ENCODE results near the gene GRAMD4. TPM values are rescaled to one million over a fixed set of nuclear protein-coding genes. Genes with fewer than 3 reads are reported as not detected.

The GRAMD4 gene
- total RNA-seq, 2 experiments from 2014 or later, result 52.9 to 54.8 TPM

DNA sequence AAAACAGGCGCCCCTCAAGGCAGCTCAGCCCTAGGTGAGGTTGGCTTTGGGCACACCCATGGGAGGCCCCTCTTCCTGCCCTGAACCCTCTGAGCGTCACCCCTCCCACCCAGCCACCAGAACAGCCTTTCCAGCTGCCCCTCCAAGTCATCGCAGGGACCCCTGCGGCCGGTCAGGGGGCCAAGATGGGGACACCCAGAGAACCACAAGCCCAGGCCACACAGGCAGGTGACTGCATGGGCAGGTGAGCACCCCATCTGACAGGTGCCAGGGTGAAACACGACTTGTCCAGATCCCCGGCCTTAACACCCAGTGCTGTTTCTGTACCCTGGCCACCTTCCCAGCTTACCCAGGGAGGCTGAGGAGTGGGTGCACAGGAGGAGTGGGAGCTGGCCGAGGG lies 24.6 kb upstream of the GRAMD4 start:
- Mint-ChIP-seq H3K9me3 (no peaks in the 10 kb centered on the region), H3K36me3 (ENCODE audit: low read depth) (no peaks in the 10 kb centered on the region), H3K4me1 (peaks cover 26% of the 10 kb centered on the region), H3K4me3 (no peak overlapping the region), H3K27ac (no peak overlapping the region), H3K27me3 (no peaks in the 10 kb centered on the region)
- no peak for DNase-seq
- ChIA-PET POLR2A (interaction anchor here (1.7 kb wide), 1 partner anchor 18 kb away, joined by 7 read pairs; no protein-coding TSS in a partner anchor), CTCF (no interaction called here)

DNA sequence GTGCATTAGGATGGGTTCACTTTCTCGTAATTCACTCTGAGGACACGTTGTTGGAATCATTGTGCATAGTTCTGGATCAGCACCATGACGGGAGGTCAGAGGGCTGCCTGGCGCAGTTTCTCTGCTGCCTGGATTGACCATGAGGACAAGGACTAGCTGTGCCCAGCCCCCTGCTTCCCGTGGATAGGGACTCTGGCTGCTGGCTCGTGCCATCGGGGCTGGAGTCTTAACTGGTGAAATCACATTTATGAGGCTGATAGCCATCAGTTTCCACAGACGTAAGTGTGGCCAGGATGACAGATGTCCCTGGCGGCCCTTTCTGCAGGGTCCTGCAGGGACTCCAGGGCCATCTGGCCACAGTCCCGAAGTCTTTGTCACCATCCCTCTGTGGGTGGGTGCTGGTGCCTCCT lies 24.1 kb upstream of the GRAMD4 start:
- Mint-ChIP-seq H3K9me3 (no peaks in the 10 kb centered on the region), H3K36me3 (ENCODE audit: low read depth) (no peaks in the 10 kb centered on the region), H3K4me1 (peaks cover 23% of the 10 kb centered on the region), H3K27me3 (no peaks in the 10 kb centered on the region), H3K27ac (no peak overlapping the region), H3K4me3 (no peak overlapping the region)
- no peak for DNase-seq
- POLR2A ChIA-PET, result interaction anchor here (1.7 kb wide), 1 partner anchor 17 kb away, joined by 7 read pairs; no protein-coding TSS in a partner anchor
- CTCF ChIA-PET, result no interaction called here

DNA sequence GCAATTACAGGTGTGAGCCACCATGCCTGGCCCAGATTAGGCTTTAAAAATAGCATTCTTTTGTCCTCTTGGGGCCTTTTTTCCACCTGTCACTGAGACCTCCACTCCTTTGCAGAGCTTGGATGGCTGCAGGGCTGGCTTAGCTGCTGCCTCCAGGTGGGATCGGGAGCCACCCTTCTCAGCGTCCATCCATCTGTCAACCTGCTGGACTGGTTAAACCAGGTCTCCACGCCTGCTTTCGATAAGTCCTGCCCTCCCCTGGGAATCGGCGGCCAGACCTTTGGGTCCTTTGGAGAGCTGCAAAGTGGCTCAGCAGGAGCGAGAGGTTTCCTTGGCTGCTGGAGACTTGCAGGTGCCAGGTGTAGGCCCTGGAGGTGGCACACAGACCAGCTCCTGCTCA lies 23.4 kb upstream of the GRAMD4 start:
- peaks cover 20% of the 10 kb centered on the region for H3K4me1 Mint-ChIP-seq
- no peak overlapping the region for H3K4me3 Mint-ChIP-seq
- DNase-seq, result no peak
- POLR2A ChIA-PET, result no interaction called here
- no peaks in the 10 kb centered on the region for H3K27me3 Mint-ChIP-seq
- no peaks in the 10 kb centered on the region for H3K36me3 Mint-ChIP-seq (ENCODE audit: low read depth)
- CTCF ChIA-PET, result no interaction called here
- no peak overlapping the region for H3K27ac Mint-ChIP-seq
- H3K9me3 Mint-ChIP-seq, result no peaks in the 10 kb centered on the region

DNA sequence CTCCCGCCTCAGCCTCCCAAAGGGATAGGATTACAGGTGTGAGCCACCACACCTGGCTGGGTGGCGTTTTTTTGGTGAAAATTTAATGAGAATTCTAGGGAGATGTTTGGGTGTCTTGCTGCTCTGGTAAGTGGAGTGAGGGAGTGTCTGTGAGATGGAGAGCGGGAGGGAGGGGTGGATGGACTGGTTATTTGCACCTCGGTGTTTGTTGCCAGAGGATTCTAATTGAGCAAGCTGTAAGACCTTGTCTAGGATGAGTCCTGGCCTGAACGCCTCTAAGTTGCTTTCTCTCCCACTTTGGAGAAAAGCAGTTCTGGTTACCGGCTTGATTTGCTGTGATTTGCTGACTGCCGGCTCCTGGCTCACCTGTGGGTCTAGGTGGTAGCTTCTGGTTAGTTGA lies 22.0 kb upstream of the GRAMD4 start:
- Mint-ChIP-seq H3K27me3 (no peaks in the 10 kb centered on the region), H3K36me3 (ENCODE audit: low read depth) (no peaks in the 10 kb centered on the region), H3K4me3 (no peak overlapping the region), H3K27ac (no peak overlapping the region), H3K4me1 (peaks cover 7% of the 10 kb centered on the region), H3K9me3 (no peaks in the 10 kb centered on the region)
- ChIA-PET CTCF (interaction anchor here (1.0 kb wide), 1 partner anchor 48 kb away, joined by 3 read pairs; no protein-coding TSS in a partner anchor), POLR2A (interaction anchor here (0.7 to 2.4 kb wide), 3 partner anchors 11 to 16 kb away, joined by 3 to 9 read pairs (median 4); no protein-coding TSS in a partner anchor)
- DNase-seq, result no peak

DNA sequence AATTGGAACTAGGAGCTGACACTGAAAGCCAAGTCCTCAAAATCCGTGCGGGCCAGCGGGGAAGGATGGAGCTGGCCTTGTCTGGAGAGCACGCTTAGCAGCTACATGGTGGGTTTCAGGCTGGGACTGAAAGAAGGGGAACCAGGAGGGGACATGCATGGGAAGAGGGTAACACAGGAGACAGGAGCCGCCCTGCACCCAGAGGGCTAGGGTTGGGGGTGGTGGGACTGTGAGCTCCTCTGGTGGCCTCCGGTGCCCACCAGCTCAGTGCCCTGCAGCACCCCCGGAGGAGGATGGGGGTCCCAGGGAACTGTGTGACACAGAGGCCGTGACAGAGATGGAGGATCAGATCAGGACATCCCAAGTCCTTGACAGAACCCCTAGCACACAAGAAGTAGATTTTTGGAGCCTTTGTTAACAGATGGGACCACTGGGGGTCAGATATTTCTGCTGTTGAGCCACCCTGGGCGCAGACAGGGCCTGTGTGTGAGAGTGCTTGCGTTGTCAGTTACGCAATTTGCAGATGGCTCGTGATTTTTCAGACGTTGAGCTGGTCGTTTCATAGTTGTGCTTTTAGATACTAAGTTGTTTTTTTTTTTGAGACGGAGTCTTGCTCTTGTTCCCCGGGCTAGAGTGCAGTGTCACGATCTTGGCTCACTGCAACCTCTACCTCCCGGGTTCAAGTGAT lies 21.3 kb upstream of the GRAMD4 start:
- no peak overlapping the region for H3K27ac Mint-ChIP-seq
- peaks cover 9% of the 10 kb centered on the region for H3K4me1 Mint-ChIP-seq
- H3K4me3 Mint-ChIP-seq, result no peak overlapping the region
- no peaks in the 10 kb centered on the region for H3K9me3 Mint-ChIP-seq
- H3K36me3 Mint-ChIP-seq (ENCODE audit: low read depth), result no peaks in the 10 kb centered on the region
- ChIA-PET POLR2A (interaction anchor here (1.2 to 2.4 kb wide), 2 partner anchors 12 to 15 kb away, joined by 4 to 9 read pairs; no protein-coding TSS in a partner anchor), CTCF (interaction anchor here (0.7 kb wide), 1 partner anchor 16 kb away, joined by 3 read pairs; no protein-coding TSS in a partner anchor)
- DNase-seq, result no peak
- H3K27me3 Mint-ChIP-seq, result no peaks in the 10 kb centered on the region

DNA sequence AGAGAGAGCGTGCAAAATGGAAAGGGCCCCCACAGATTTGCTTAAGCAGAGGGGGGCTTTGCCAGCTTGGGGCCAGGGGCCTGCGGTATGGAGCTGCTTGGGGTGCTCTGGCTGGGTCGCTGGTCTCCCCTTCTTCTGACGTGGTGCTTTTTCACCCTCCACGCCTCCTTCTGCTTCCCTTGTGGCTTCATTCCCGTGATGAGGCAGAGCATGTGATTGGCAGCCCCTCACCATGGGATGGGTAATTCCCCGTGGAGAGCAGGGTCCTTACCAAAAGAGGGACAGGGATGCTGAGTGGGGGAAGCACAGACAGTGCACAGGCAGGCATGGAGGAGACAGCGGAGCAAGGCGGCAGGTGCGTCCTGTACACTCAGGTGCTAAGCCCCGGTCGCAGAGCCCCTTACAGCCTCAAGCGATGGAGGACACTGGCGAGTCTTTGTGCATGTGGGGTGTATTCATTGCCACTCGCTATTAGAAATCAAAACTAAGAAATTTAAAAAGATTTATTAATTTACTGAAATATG lies 19.9 kb upstream of the GRAMD4 start:
- no peak overlapping the region for H3K27ac Mint-ChIP-seq
- no peak for DNase-seq
- H3K36me3 Mint-ChIP-seq (ENCODE audit: low read depth), result no peaks in the 10 kb centered on the region
- peaks cover 3% of the 10 kb centered on the region for H3K9me3 Mint-ChIP-seq
- CTCF ChIA-PET, result interaction anchor here (0.9 to 1.0 kb wide), 2 partner anchors 24 to 37 kb away, joined by 3 read pairs; no protein-coding TSS in a partner anchor
- no peaks in the 10 kb centered on the region for H3K27me3 Mint-ChIP-seq
- H3K4me3 Mint-ChIP-seq, result no peak overlapping the region
- POLR2A ChIA-PET, result interaction anchor here (2.4 kb wide), 1 partner anchor 14 kb away, joined by 9 read pairs; no protein-coding TSS in a partner anchor
- peaks cover 17% of the 10 kb centered on the region for H3K4me1 Mint-ChIP-seq

DNA sequence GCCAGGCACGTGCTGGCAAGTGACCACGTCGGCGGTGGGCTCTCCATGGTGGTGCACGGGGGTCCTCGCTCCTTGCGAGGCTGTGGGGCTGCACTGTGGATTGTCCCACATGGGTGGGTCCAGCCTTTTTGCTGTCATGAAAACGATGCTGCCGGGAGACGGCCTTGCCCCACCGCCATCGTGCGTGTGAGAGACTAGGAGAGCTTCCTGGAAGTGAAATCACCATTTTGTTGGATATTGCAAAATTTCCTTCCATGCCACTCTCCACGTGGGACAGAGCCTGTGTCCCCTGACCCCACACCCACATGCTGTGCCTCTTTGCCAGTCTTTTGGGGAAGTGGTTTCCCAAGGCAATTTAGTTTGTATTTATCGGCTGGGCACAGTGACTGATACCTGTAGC lies 18.2 kb upstream of the GRAMD4 start:
- POLR2A ChIA-PET, result no interaction called here
- Mint-ChIP-seq H3K27me3 (no peaks in the 10 kb centered on the region), H3K36me3 (ENCODE audit: low read depth) (no peaks in the 10 kb centered on the region), H3K27ac (no peak overlapping the region), H3K4me3 (no peak overlapping the region), H3K9me3 (peaks cover 4% of the 10 kb centered on the region), H3K4me1 (peaks cover 19% of the 10 kb centered on the region)
- CTCF ChIA-PET, result no interaction called here
- DNase-seq, result no peak

DNA sequence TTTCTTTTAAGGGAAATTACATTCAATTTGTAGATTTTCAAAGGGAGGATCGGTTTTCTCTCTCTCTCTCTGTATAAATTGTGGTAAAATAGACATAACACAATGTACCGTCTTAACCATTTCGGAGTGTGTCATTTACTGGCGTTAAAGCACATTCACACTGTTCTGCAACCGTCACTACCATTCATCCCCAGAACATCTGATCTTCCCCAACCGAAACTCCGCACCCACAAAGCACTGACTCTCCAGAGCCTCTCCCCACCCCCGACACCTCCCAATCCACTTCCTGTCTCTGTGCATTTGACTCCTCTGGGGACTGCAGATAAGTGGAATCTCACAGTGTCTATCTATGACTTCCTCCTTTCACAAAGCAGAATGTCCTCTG lies 15.9 kb upstream of the GRAMD4 start:
- Mint-ChIP-seq H3K9me3 (peaks cover 4% of the 10 kb centered on the region), H3K4me3 (peak overlapping the region; percentile 60), H3K36me3 (ENCODE audit: low read depth) (no peaks in the 10 kb centered on the region), H3K4me1 (peaks cover 19% of the 10 kb centered on the region), H3K27ac (peak overlapping the region; percentile 87), H3K27me3 (no peaks in the 10 kb centered on the region)
- POLR2A ChIA-PET, result no interaction called here
- DNase-seq, result peak; percentile 80
- CTCF ChIA-PET, result interaction anchor here (1.0 to 1.9 kb wide), 2 partner anchors 16 to 41 kb away, joined by 4 read pairs; no protein-coding TSS in a partner anchor

DNA sequence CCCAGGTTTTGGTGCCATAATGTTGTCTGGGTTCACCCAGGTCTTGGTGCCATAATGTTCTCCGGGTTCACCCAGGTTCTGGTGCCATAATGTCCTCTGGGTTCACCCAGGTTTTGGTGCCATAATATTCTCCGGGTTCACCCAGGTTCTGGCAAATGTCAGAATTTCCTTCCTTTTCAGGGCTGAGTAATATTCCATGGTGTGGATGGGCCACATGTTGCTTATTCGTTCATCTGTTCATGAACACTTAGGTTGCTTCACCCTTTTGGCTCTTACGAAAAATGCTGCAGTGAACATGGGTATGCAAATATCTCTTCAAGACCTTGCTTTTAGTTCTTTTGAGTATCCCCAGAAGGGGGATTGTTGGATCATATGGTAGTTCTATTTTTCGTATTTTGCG lies 15.1 kb upstream of the GRAMD4 start:
- Mint-ChIP-seq H3K36me3 (ENCODE audit: low read depth) (no peaks in the 10 kb centered on the region), H3K27ac (no peak overlapping the region), H3K9me3 (peaks cover 4% of the 10 kb centered on the region), H3K4me1 (peaks cover 19% of the 10 kb centered on the region), H3K4me3 (no peak overlapping the region), H3K27me3 (no peaks in the 10 kb centered on the region)
- ChIA-PET POLR2A (no interaction called here), CTCF (no interaction called here)
- no peak for DNase-seq

DNA sequence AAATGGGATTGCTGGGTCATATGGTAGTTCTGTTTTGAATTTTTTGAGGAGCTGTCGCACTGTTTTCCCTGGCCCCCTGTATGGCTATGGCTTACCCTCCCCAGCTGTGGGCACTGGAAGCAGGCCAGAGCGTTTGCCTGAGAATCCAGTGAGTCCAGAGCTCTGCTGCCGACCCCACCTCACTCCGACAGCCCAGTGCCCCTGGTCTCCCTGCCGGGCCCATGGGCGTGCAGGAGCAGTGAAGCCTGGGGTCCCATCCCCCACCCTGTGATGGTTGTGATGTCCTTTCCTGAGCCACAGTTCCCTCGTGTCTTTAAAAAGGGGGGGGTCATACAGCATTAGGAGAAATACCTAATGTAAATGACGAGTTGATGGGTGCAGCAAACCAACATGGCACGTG lies 13.3 kb upstream of the GRAMD4 start:
- CTCF ChIA-PET, result no interaction called here

DNA sequence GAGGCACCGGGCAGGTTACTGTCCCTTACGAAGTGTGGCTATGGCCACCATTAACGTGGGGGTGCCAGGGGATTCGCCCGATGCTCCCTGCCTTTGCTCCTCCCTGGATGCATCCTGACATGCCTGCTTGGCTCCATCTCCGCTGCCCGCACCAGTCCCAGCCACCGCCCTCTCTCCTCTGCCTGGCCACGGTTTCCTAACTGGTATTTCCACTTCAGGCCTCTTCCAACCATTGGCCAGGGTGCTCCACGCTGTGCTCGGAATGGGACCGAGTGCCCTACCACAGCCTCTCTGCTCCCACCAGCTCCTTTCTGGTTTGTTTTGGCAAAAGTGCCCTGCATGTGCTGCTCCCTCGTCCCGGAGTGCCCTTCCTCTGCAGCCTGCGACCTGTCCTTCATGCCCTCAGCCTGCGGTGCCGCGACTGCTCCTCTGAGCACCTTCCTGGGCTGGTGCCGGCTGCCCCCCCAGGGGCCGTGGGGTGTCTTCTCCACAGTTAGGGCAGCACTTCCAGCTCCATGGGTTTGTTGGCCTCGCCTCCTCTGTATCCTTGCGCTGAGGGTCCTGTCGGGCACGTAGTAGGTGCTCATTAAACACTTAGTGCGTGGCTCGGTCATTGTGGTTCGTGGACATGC lies 12.6 kb upstream of the GRAMD4 start:
- Mint-ChIP-seq H3K9me3 (peaks cover 4% of the 10 kb centered on the region), H3K27ac (no peak overlapping the region), H3K27me3 (no peaks in the 10 kb centered on the region), H3K4me3 (no peak overlapping the region), H3K4me1 (peaks cover 23% of the 10 kb centered on the region), H3K36me3 (ENCODE audit: low read depth) (no peaks in the 10 kb centered on the region)
- POLR2A ChIA-PET, result no interaction called here
- CTCF ChIA-PET, result interaction anchor here (1.3 kb wide), 1 partner anchor 44 kb away, joined by 4 read pairs; no protein-coding TSS in a partner anchor
- DNase-seq, result no peak

More for the DNA sequence above, 13.3 kb upstream of the GRAMD4 start:
- Mint-ChIP-seq H3K36me3 (ENCODE audit: low read depth) (no peaks in the 10 kb centered on the region), H3K27ac (no peak overlapping the region), H3K27me3 (no peaks in the 10 kb centered on the region), H3K4me1 (peaks cover 17% of the 10 kb centered on the region), H3K4me3 (no peak overlapping the region), H3K9me3 (peaks cover 4% of the 10 kb centered on the region)
- DNase-seq, result no peak
- POLR2A ChIA-PET, result no interaction called here

DNA sequence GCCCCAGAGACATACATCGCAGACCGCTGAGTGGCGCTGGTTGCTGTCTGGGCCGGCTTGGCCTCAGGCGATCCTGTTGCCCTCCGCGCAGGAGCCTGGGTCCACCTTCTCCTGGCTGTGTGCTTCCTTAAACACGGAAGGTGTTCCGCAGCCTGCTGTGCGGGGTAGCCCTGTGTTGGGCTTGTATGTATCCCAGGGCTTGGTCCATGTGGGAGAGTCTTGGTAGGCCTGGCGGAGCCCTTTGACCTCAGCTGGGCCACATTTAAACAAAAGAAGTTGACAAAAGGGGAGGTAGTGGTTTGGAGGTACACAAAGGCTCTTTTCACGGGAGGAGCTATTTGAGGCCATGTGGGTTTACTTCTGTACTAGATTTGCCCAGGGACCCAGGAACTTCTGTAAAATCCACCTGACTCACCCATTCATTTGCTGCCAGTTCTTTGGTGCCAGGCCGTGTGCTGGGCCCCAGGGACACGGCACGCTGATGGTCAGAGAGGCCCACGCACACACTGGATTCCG lies 11.0 kb upstream of the GRAMD4 start:
- DNase-seq, result no peak
- Mint-ChIP-seq H3K4me3 (no peak overlapping the region), H3K27ac (no peak overlapping the region), H3K4me1 (peaks cover 32% of the 10 kb centered on the region), H3K27me3 (no peaks in the 10 kb centered on the region), H3K36me3 (ENCODE audit: low read depth) (no peaks in the 10 kb centered on the region), H3K9me3 (peaks cover 4% of the 10 kb centered on the region)
- POLR2A ChIA-PET, result interaction anchor here (0.6 kb wide), 1 partner anchor 11 kb away, joined by 3 read pairs; no protein-coding TSS in a partner anchor
- CTCF ChIA-PET, result no interaction called here

DNA sequence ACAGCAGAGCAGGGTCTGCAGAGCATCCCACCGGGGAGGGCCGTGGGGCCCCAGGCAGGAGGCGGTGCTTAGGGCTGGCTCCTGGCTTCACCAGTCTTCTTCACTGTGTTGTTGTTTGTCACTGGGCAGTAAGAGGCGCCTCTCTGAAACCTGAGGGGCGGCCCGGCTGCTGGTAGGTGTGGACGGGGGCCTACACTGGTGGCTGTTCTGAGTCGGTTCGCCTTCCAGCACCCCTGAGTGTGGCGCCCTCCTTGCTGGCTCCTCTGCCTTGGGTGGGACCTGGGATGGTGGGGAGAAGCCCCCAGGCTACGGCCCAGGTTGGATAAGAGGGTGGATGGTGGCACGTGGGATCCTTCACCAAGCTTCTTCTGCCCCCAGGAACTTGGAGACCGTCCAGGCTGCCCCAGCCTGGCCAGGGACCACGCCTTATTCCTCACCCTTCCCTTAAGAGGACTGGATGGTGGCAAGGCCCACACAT lies 10.4 kb upstream of the GRAMD4 start:
- ChIA-PET POLR2A (no interaction called here), CTCF (no interaction called here)
- Mint-ChIP-seq H3K36me3 (ENCODE audit: low read depth) (no peaks in the 10 kb centered on the region), H3K4me1 (peaks cover 34% of the 10 kb centered on the region), H3K4me3 (no peak overlapping the region), H3K27me3 (no peaks in the 10 kb centered on the region), H3K27ac (no peak overlapping the region), H3K9me3 (peaks cover 4% of the 10 kb centered on the region)
- DNase-seq, result no peak
